H1 (cell line): ENCODE measurements around the gene NTN5. TPM values are rescaled to one million over a fixed set of nuclear protein-coding genes. Genes with fewer than 3 reads are reported as not detected.

Experiments
- ASH2L ChIP-seq: fragments of 200-600, 300-600 bp; sonication (generic); IDR thresholded peaks from one replicate; pipeline ENCODE4 v1.7.1; 2017; ENCODE audit warnings: low read length
- CHD2 ChIP-seq: IDR thresholded peaks from 2 replicates; pipeline ENCODE4 v1.6.1; 2012; ENCODE audit warnings: low read length, improper control_type of control experiment
- CHD7 ChIP-seq: fragments of 300-600 bp; sonication (generic); IDR thresholded peaks from 2 replicates; pipeline ENCODE4 v1.7.1; 2012; ENCODE audit warnings: low read length, moderate library complexity, mild to moderate bottlenecking, inconsistent platforms; ENCODE audit not compliant: insufficient replicate concordance
- RAD21 ChIP-seq, 2 experiments: IDR thresholded peaks in 1 of 2; conservative IDR thresholded peaks in 1 of 2; 2 replicates each; pipeline ENCODE4 v1.6.1; 2011; ENCODE audit warnings: low read depth in 2 of 2, low read length in 2 of 2, improper control_type of control experiment in 1 of 2, inconsistent platforms in 1 of 2, mild to moderate bottlenecking in 1 of 2, moderate library complexity in 1 of 2
- RXRA ChIP-seq: IDR thresholded peaks from 2 replicates; pipeline ENCODE4 v1.6.1; 2011; ENCODE audit warnings: low read depth, mild to moderate bottlenecking, low read length, moderate library complexity; ENCODE audit not compliant: insufficient read depth
- TBP ChIP-seq: IDR thresholded peaks from 2 replicates; pipeline ENCODE4 v1.6.1; 2011; ENCODE audit warnings: low read depth, low read length, improper control_type of control experiment
- USF2 ChIP-seq: IDR thresholded peaks from 2 replicates; pipeline ENCODE4 v1.6.1; 2011; ENCODE audit warnings: low read length, improper control_type of control experiment
- polyA plus RNA-seq, 7 experiments: library from polyadenylated mRNA; depleted of rRNA in 3 of 7; stranded (reverse) in 5 of 7; unstranded in 2 of 7; fragments of >200 nt in 5 of 7; fragments of 200-250 nt in 2 of 7; gene quantifications; 1 replicate in 5 of 7; 2 replicates in 1 of 7; 4 replicates in 1 of 7; pipeline versions ENCODE4 v1.2.1 to v1.2.3, GENCODE V29; 2011 to 2013; ENCODE audit warnings: missing spikeins in 2 of 7, mixed read lengths in 2 of 7
- total RNA-seq: library from RNA; stranded (reverse); fragmentation: NEBNext Ultra II Directional; extraction: Animal tissue kit (Norgen Biotek cat#: 25700); gene quantifications from 2 replicates; pipeline ENCODE4 v1.2.1, GENCODE V29; 2021
- TF ChIP-seq, protein P1 (sequence below): IDR thresholded peaks from 2 replicates; pipeline ENCODE4 v1.6.1; 2012; ENCODE audit warnings: inconsistent platforms

The NTN5 gene
- total and polyA plus RNA-seq, 2 of the 8 experiments (the other 6 are each of a cell fraction or from before 2014, with no cell fraction given), result 0.47 to 0.85 TPM

- TF ChIP-seq CHD2, result peak; percentile 16; the same call in 1 of the 2 replicates
- peak; percentile 20 to 27; a peak in 2 of 4 replicates for TF ChIP-seq RAD21 (IDR thresholded peaks at IDR 0.05 in 1 of 2, conservative IDR thresholded peaks at IDR 0.05 in 1 of 2; ENCODE audit: low read depth in 2 of 2, low read length in 2 of 2)
- TF ChIP-seq USF2, result peak; percentile 12; the same call in 1 of the 2 replicates
- peak; percentile 63 for TF ChIP-seq ASH2L
- no peak for TF ChIP-seq CHD7
- no peak for TF ChIP-seq RXRA
- TF ChIP-seq TBP, result peak; percentile 12; the same call in 1 of the 2 replicates
- TF ChIP-seq, protein P1, sequence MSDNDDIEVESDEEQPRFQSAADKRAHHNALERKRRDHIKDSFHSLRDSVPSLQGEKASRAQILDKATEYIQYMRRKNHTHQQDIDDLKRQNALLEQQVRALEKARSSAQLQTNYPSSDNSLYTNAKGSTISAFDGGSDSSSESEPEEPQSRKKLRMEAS, result peak; percentile 44; the same call in 1 of the 2 replicates
These were observed 42.3 kb downstream of the NTN5 start (continued) for GRCh38 chr19:48630296-48631063.
